Osteocyte (in vitro differentiated cells): ENCODE measurements around the gene ZNF512B. TPM values are rescaled to one million over a fixed set of nuclear protein-coding genes. Genes with fewer than 3 reads are reported as not detected.
"Not testable (repeated sequence)": the region's sequence is repeated elsewhere in the genome, so short reads cannot be mapped to it uniquely, and the experiment has no call there.

Experiments
- DNase-seq: peaks from one replicate; pipeline ENCODE4 v3.0.0; 2021; ENCODE audit warnings: mixed read lengths; ENCODE audit not compliant: unreplicated experiment; ENCODE audit errors: extremely low spot score
- H3K27ac Mint-ChIP-seq: one replicate; pipeline ENCODE4 v1.8.0; 2021; ENCODE audit warnings: mild to moderate bottlenecking, mixed read lengths; ENCODE audit not compliant: unreplicated experiment
- H3K27me3 Mint-ChIP-seq: one replicate; pipeline ENCODE4 v1.8.0; 2021; ENCODE audit warnings: mixed read lengths; ENCODE audit not compliant: unreplicated experiment
- H3K36me3 Mint-ChIP-seq: one replicate; pipeline ENCODE4 v1.8.0; 2021; ENCODE audit warnings: mixed read lengths; ENCODE audit not compliant: unreplicated experiment
- H3K4me1 Mint-ChIP-seq: one replicate; pipeline ENCODE4 v1.8.0; 2021; ENCODE audit warnings: mixed read lengths; ENCODE audit not compliant: unreplicated experiment
- H3K4me3 Mint-ChIP-seq: one replicate; pipeline ENCODE4 v1.8.0; 2021; ENCODE audit warnings: mild to moderate bottlenecking, moderate library complexity, mixed read lengths; ENCODE audit not compliant: unreplicated experiment
- H3K9me3 Mint-ChIP-seq: one replicate; pipeline ENCODE4 v1.8.0; 2021; ENCODE audit warnings: mixed read lengths; ENCODE audit not compliant: unreplicated experiment
- CTCF ChIP-seq: fragments of 200-600 bp; sonication (generic); IDR thresholded peaks from 2 replicates; pipeline ENCODE4 v1.5.0; 2021; ENCODE audit warnings: antibody characterized with exemption, mild to moderate bottlenecking, moderate library complexity
- total RNA-seq: library from RNA; stranded (reverse); gene quantifications from 2 replicates; pipeline ENCODE4 v1.2.1, GENCODE V29; 2021

Gene ZNF512B
- total RNA-seq, 1 donor from 2014 or later: 40.9 TPM

DNA sequence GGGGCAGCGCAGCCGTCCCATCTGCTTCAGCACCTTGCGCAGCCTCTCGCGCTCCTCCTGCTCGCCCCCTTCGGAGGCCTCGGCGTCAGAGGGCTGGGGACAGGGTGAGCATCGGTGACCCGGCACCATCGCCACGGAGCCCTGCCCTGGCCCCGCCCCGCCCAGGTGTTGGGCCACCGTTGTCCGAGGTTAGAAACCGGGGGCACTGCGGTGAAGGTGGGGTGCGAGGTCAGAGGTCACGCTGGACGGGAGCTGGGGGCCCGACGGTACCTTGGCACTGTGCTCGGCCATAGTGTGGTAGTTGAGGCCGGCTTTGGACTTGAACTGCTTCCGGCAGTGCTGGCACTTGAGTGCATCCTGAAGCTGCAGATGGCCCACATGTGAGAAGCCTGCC, 6.4 kb downstream of the ZNF512B start:
- no peaks in the 10 kb centered on the region for H3K27me3 Mint-ChIP-seq
- no peak for DNase-seq
- peaks cover 14% of the 10 kb centered on the region for H3K36me3 Mint-ChIP-seq
- no peak overlapping the region for H3K27ac Mint-ChIP-seq
- H3K4me1 Mint-ChIP-seq: peaks cover 7% of the 10 kb centered on the region
- no peak for TF ChIP-seq CTCF
- H3K9me3 Mint-ChIP-seq: no peaks in the 10 kb centered on the region
- no peak overlapping the region for H3K4me3 Mint-ChIP-seq

DNA sequence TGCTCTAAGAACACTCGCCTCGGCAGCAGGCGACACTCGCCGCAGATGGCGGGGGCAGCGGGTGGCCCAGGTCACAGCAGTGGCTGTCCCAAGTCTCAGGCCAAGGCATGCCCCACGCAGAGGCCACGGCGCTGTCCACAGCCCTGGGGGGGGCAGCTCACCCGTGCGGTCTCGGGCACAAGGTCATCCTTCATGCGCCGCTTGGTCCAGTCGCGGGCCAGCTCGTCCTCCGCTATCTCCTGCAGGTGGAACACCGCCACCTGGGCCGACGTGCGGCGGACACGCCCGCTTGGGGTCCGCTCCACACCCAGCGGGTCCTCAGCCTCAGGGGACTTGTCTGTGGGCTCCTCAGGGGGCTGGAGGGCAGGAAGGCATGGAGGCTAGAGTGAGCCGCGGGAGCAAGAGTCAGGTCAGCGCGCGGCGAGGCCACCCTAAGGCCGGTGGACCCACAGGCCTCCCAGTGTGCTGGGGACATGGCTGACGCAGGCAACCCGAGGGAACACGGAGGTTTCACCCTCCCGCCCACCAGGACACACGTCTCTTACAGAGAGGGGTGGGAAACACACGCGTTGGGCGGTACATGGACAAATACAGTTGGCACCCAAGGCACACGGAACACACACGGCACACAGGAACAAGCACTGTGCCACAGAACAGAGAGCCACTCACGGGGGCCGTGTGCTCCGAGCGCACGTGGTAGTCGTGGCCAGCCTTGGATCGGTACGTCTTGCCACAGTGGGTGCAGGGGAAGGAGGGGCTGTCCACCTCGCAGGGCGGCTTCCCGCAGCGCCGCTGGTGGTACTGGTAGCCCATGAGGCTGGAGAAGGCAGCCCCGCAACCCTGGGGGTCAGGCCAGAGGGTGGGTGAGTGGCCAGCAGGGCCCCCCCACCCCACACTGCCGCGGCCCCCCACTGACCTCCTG, 7.0 kb downstream of the ZNF512B start:
- DNase-seq: no peak
- Mint-ChIP-seq H3K4me3 (no peak overlapping the region), H3K4me1 (peaks cover 10% of the 10 kb centered on the region), H3K27ac (no peak overlapping the region), H3K27me3 (no peaks in the 10 kb centered on the region), H3K36me3 (peaks cover 14% of the 10 kb centered on the region), H3K9me3 (no peaks in the 10 kb centered on the region)
- no peak for TF ChIP-seq CTCF

GRCh38 chr20:63961664-63962425, 7.9 kb downstream of the ZNF512B start:
- H3K27ac Mint-ChIP-seq: no peak overlapping the region
- H3K4me1 Mint-ChIP-seq: peaks cover 13% of the 10 kb centered on the region
- no peak for DNase-seq
- no peaks in the 10 kb centered on the region for H3K9me3 Mint-ChIP-seq
- no peak for TF ChIP-seq CTCF
- peaks cover 12% of the 10 kb centered on the region for H3K36me3 Mint-ChIP-seq
- H3K27me3 Mint-ChIP-seq: no peaks in the 10 kb centered on the region
- H3K4me3 Mint-ChIP-seq: no peak overlapping the region

- not testable (repeated sequence) for DNase-seq, H3K9me3 Mint-ChIP-seq, H3K4me3 Mint-ChIP-seq, H3K27me3 Mint-ChIP-seq, H3K27ac Mint-ChIP-seq
- H3K4me1 Mint-ChIP-seq: peaks cover 13% of the 10 kb centered on the region
- H3K36me3 Mint-ChIP-seq: peaks cover 11% of the 10 kb centered on the region
Observed at GRCh38 chr20:63960654-63961621, 8.8 kb downstream of the ZNF512B start.

DNA sequence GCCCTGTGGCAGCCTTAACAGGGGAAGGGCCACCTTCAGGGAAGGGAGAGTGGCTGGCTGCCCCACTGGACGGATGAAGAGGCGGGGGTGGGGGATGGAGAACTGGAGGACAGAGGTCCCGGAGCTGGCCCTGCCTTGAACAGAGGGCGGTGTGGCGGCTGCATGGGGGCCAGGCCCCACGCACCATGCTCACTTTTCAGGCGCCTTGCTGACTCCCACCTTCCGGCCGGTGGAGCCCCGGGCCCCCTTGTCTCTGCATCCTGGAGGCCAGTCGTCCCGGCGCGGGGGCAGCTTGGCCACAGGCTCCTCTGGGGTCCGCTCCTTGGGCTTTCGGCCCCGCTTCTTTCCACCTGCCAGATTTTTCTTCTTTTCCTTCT, 10.0 kb downstream of the ZNF512B start:
- no peaks in the 10 kb centered on the region for H3K27me3 Mint-ChIP-seq
- H3K4me1 Mint-ChIP-seq: peaks cover 19% of the 10 kb centered on the region
- no peak overlapping the region for H3K4me3 Mint-ChIP-seq
- no peak for TF ChIP-seq CTCF
- peaks cover 11% of the 10 kb centered on the region for H3K36me3 Mint-ChIP-seq
- no peak for DNase-seq
- H3K9me3 Mint-ChIP-seq: no peaks in the 10 kb centered on the region
- H3K27ac Mint-ChIP-seq: no peak overlapping the region
